Endodermal cell (in vitro differentiated cells): Measurements from ENCODE around the gene RSKR. TPM values are rescaled to one million over a fixed set of nuclear protein-coding genes. Genes with fewer than 3 reads are reported as not detected.

Experiments
- DNase-seq: peaks from one replicate; pipeline ENCODE4 v3.0.0-alpha.2; 2017
- H3K27ac ChIP-seq: 2 replicates; pipeline ENCODE4 v1.5.1; 2013; ENCODE audit warnings: mild to moderate bottlenecking, low read depth, low read length, moderate library complexity
- H3K27me3 ChIP-seq: 2 replicates; pipeline ENCODE4 v1.6.1; 2013; ENCODE audit warnings: mild to moderate bottlenecking, low read length, moderate library complexity; ENCODE audit not compliant: insufficient read depth, control insufficient read depth, poor library complexity, severe bottlenecking
- H3K36me3 ChIP-seq: 2 replicates; pipeline ENCODE4 v1.7.0; 2013; ENCODE audit warnings: mild to moderate bottlenecking, low read length, moderate library complexity; ENCODE audit not compliant: control insufficient read depth, insufficient read depth
- H3K4me1 ChIP-seq: one replicate; pipeline ENCODE4 v1.7.0; 2013; ENCODE audit warnings: low read length; ENCODE audit not compliant: control insufficient read depth, insufficient read depth
- H3K4me3 ChIP-seq: 2 replicates; pipeline ENCODE4 v1.5.1; 2013; ENCODE audit warnings: mild to moderate bottlenecking, low read length, moderate library complexity
- H3K9ac ChIP-seq: 2 replicates; pipeline ENCODE4 v1.6.1; 2013; ENCODE audit warnings: mild to moderate bottlenecking, low read length, moderate library complexity; ENCODE audit not compliant: poor library complexity, severe bottlenecking; ENCODE audit errors: extremely low read depth
- H3K9me3 ChIP-seq: 2 replicates; pipeline ENCODE4 v1.6.1; 2013; ENCODE audit warnings: mild to moderate bottlenecking, low read length, moderate library complexity; ENCODE audit not compliant: control insufficient read depth
- H3K27ac Mint-ChIP-seq: 2 replicates; pipeline ENCODE4 v1.8.0; 2020; ENCODE audit warnings: mixed read lengths
- H3K27me3 Mint-ChIP-seq: 2 replicates; pipeline ENCODE4 v1.8.0; 2021; ENCODE audit warnings: mild to moderate bottlenecking, mixed read lengths; ENCODE audit not compliant: insufficient read depth
- H3K36me3 Mint-ChIP-seq: 2 replicates; pipeline ENCODE4 v1.8.0; 2020; ENCODE audit warnings: low read depth, mixed read lengths
- H3K4me1 Mint-ChIP-seq: 2 replicates; pipeline ENCODE4 v1.8.0; 2020; ENCODE audit warnings: mixed read lengths
- H3K4me3 Mint-ChIP-seq: 2 replicates; pipeline ENCODE4 v1.8.0; 2020; ENCODE audit warnings: mild to moderate bottlenecking, moderate library complexity, mixed read lengths
- H3K9me3 Mint-ChIP-seq: 2 replicates; pipeline ENCODE4 v1.8.0; 2020; ENCODE audit warnings: mild to moderate bottlenecking, mixed read lengths
- CTCF ChIP-seq: fragments of 200-600 bp; sonication (generic); conservative IDR thresholded peaks from 2 replicates; pipeline ENCODE4 v1.5.0; 2021; ENCODE audit warnings: antibody characterized with exemption, mild to moderate bottlenecking
- WGBS, 2 experiments: methylation state at CpG; one replicate each; pipeline versions ENCODE4 v1.1.5 to v1.1.7; 2013; ENCODE audit warnings: missing lambda C conversion rate in 2 of 2, mixed read lengths in 1 of 2; ENCODE audit not compliant: insufficient coverage in 1 of 2, insufficient read length in 1 of 2; 5-methylcytosine and 5-hydroxymethylcytosine counted together
- total RNA-seq, 2 donors: library from RNA; stranded (reverse); fragmentation: NEBNext Ultra II Directional in 1 of 2; extraction: Animal tissue kit (Norgen Biotek cat#: 25700) in 1 of 2; gene quantifications; 2 replicates in 1 of 2; 3 replicates in 1 of 2; pipeline ENCODE4 v1.2.1, GENCODE V29; 2021

Gene RSKR
- total RNA-seq, 2 donors from 2014 or later: 25.5 to 27.6 TPM

- H3K27ac ChIP-seq: no peak overlapping the region
- H3K9ac ChIP-seq: no peak overlapping the region
- Mint-ChIP-seq H3K27ac (no peak overlapping the region), H3K4me3 (no peak overlapping the region), H3K36me3 (peaks cover 85% of the 10 kb centered on the region), H3K9me3 (no peaks in the 10 kb centered on the region), H3K27me3 (peaks cover 20% of the 10 kb centered on the region), H3K4me1 (peaks cover 18% of the 10 kb centered on the region)
- H3K9me3 ChIP-seq: no peaks in the 10 kb centered on the region
- WGBS, 2 experiments: 98 to 100% methylated on average over 1 to 2 of the region's 3 CpGs
- no peak for TF ChIP-seq CTCF
- H3K4me3 ChIP-seq: no peak overlapping the region
- no peaks in the 10 kb centered on the region for H3K4me1 ChIP-seq
- H3K27me3 ChIP-seq: peaks cover 31% of the 10 kb centered on the region
- DNase-seq: no peak
- peaks cover 83% of the 10 kb centered on the region for H3K36me3 ChIP-seq
Observed at GRCh38 chr17:28618464-28618863, 4.5 kb upstream of the RSKR start.

- H3K27ac Mint-ChIP-seq: no peak overlapping the region
- Histone ChIP-seq H3K36me3 (peaks cover 89% of the 10 kb centered on the region), H3K9me3 (no peaks in the 10 kb centered on the region)
Observed at GRCh38 chr17:28616281-28616680, 2.3 kb upstream of the RSKR start.

GRCh38 chr17:28615260-28615940 lies 1.4 kb upstream of the RSKR start:
- Mint-ChIP-seq H3K36me3 (peaks cover 82% of the 10 kb centered on the region), H3K9me3 (no peaks in the 10 kb centered on the region), H3K27me3 (peaks cover 7% of the 10 kb centered on the region), H3K4me3 (no peak overlapping the region), H3K4me1 (no peaks in the 10 kb centered on the region), H3K27ac (no peak overlapping the region)
- no peak for TF ChIP-seq CTCF
- H3K27ac ChIP-seq: no peak overlapping the region
- no peak overlapping the region for H3K4me3 ChIP-seq
- H3K9ac ChIP-seq: no peak overlapping the region
- DNase-seq: no peak
- no peaks in the 10 kb centered on the region for H3K9me3 ChIP-seq
- H3K36me3 ChIP-seq: peaks cover 89% of the 10 kb centered on the region
- H3K4me1 ChIP-seq: no peaks in the 10 kb centered on the region
- H3K27me3 ChIP-seq: peaks cover 14% of the 10 kb centered on the region
- 96 to 100% methylated on average over 2 to 4 of the region's 4 CpGs for WGBS, 2 experiments

More at GRCh38 chr17:28616281-28616680, 2.3 kb upstream of the RSKR start:
- Histone ChIP-seq H3K27me3 (peaks cover 22% of the 10 kb centered on the region), H3K4me1 (no peaks in the 10 kb centered on the region), H3K27ac (no peak overlapping the region), H3K4me3 (no peak overlapping the region), H3K9ac (no peak overlapping the region)
- TF ChIP-seq CTCF: no peak
- H3K36me3 Mint-ChIP-seq: peaks cover 83% of the 10 kb centered on the region
- 93 to 94% methylated on average over 6 to 7 of the region's 7 CpGs for WGBS, 2 experiments
- no peaks in the 10 kb centered on the region for H3K9me3 Mint-ChIP-seq
- H3K27me3 Mint-ChIP-seq: peaks cover 12% of the 10 kb centered on the region
- peaks cover 4% of the 10 kb centered on the region for H3K4me1 Mint-ChIP-seq
- no peak overlapping the region for H3K4me3 Mint-ChIP-seq
- DNase-seq: no peak
